CD4-positive, alpha-beta T cell (primary cell): Measurements from ENCODE around the gene ARHGAP26. TPM values are rescaled to one million over a fixed set of nuclear protein-coding genes. Genes with fewer than 3 reads are reported as not detected.
A peak's percentile ranks its signal among the peaks of the same experiment; 100 is the strongest.

Experiments
- ATAC-seq: fragments of 200-7000 bp; cut with Tn5 transposase; one replicate; pipeline ENCODE4 v1.10.0; 2022; ENCODE audit warnings: mild to moderate bottlenecking; ENCODE audit not compliant: poor library complexity
- CTCF ChIA-PET: fragments of 350-600 bp; sonication (Branson Sonifier 250); formaldehyde crosslinking; loops from one replicate; lab custom pipeline; 2021; ENCODE audit warnings: antibody characterized with exemption, inconsistent platforms; lab: Charles Lee
- POLR2A ChIA-PET: fragments of 350-600 bp; sonication (Branson Sonifier 250); formaldehyde crosslinking; loops from one replicate; lab custom pipeline; 2021; ENCODE audit warnings: antibody characterized with exemption, inconsistent platforms; lab: Charles Lee
- DNase-seq, 14 experiments: peaks; one replicate each; pipeline ENCODE4 v3.0.0-alpha.2; 2013 to 2020; ENCODE audit warnings: mixed read lengths in 2 of 14
- H3K27ac ChIP-seq, 2 donors: one replicate each; pipeline versions ENCODE4 v1.5.1 to v1.7.0; 2013; ENCODE audit warnings: low read length in 2 of 2, low read depth in 1 of 2, mild to moderate bottlenecking in 1 of 2
- H3K27me3 ChIP-seq, 2 experiments: 1 replicate in 1 of 2; 2 replicates in 1 of 2; pipeline versions ENCODE4 v1.6.1 to v1.7.0; 2013; ENCODE audit warnings: low read length in 2 of 2, control low read depth in 1 of 2, mild to moderate bottlenecking in 1 of 2, moderate library complexity in 1 of 2; ENCODE audit not compliant: insufficient read depth in 2 of 2, control insufficient read depth in 1 of 2
- H3K36me3 ChIP-seq: one replicate; pipeline ENCODE4 v1.6.1; 2013; ENCODE audit warnings: low read length, control low read depth; ENCODE audit not compliant: insufficient read depth
- H3K4me1 ChIP-seq: one replicate; pipeline ENCODE4 v1.6.1; 2013; ENCODE audit warnings: low read length, control low read depth; ENCODE audit not compliant: insufficient read depth
- H3K4me3 ChIP-seq: one replicate; pipeline ENCODE4 v1.5.1; 2013; ENCODE audit warnings: mild to moderate bottlenecking, low read length, moderate library complexity
- H3K9me3 ChIP-seq, 2 experiments: 1 replicate in 1 of 2; 2 replicates in 1 of 2; pipeline versions ENCODE4 v1.6.1 to v1.7.0; 2013; ENCODE audit warnings: low read length in 2 of 2, mild to moderate bottlenecking in 2 of 2, control low read depth in 1 of 2, moderate library complexity in 1 of 2; ENCODE audit not compliant: control insufficient read depth in 1 of 2, insufficient read depth in 1 of 2
- H3K27ac Mint-ChIP-seq: one replicate; pipeline ENCODE4 v1.8.0; 2020; ENCODE audit warnings: mixed read lengths
- H3K27me3 Mint-ChIP-seq: one replicate; pipeline ENCODE4 v1.8.0; 2021; ENCODE audit warnings: mixed read lengths
- H3K36me3 Mint-ChIP-seq: one replicate; pipeline ENCODE4 v1.8.0; 2021; ENCODE audit warnings: low read depth, mixed read lengths
- H3K4me1 Mint-ChIP-seq: one replicate; pipeline ENCODE4 v1.8.0; 2021; ENCODE audit warnings: low read depth, mixed read lengths
- H3K4me3 Mint-ChIP-seq: one replicate; pipeline ENCODE4 v1.8.0; 2020; ENCODE audit warnings: mild to moderate bottlenecking, mixed read lengths
- H3K9me3 Mint-ChIP-seq: one replicate; pipeline ENCODE4 v1.8.0; 2020; ENCODE audit warnings: mixed read lengths
- CTCF ChIP-seq: fragments of 200-600 bp; IDR thresholded peaks from one replicate; pipeline ENCODE4 v1.8.0; 2022; ENCODE audit warnings: antibody characterized with exemption, mild to moderate bottlenecking
- intact Hi-C, 2 experiments: fragments of 100-400 bp; cut with DNase I in 1 of 2; cut with micrococcal nuclease in 1 of 2; formaldehyde crosslinking; loops; one replicate each; pipeline versions ENCODE4 v1.15.1 to v1.9.0; 2023 to 2025; cut with DNase I, micrococcal nuclease
- total RNA-seq, 174 experiments: library from RNA in 2 of 174; stranded (reverse) in 2 of 174; gene quantifications; one replicate each; pipeline ENCODE4 v1.2.3 and lab custom pipeline; 2021 to 2026

ARHGAP26 gene
- total RNA-seq, 2 experiments from 2014 or later, result 24.9 to 27.3 TPM

- peak overlapping the region; percentile 61 for H3K4me3 Mint-ChIP-seq
- peaks cover 35% of the 10 kb centered on the region for H3K4me1 Mint-ChIP-seq
- no peak for TF ChIP-seq CTCF
- H3K4me3 ChIP-seq, result no peak overlapping the region
- H3K9me3 Mint-ChIP-seq, result no peaks in the 10 kb centered on the region
- ATAC-seq (no peak), DNase-seq (peak in 4 of 14 experiments; percentile 20 to 39 (median 32))
- H3K36me3 ChIP-seq, result no peaks in the 10 kb centered on the region
- no peaks in the 10 kb centered on the region for H3K9me3 ChIP-seq
- intact Hi-C loops, result loop anchor here in 1 of 2 experiments (10.0 kb wide), 1 partner anchor 956 kb away; no protein-coding TSS in a partner anchor
- peak overlapping the region; percentile 86 for H3K27ac Mint-ChIP-seq
- H3K27me3 Mint-ChIP-seq, result no peaks in the 10 kb centered on the region
- no peaks in the 10 kb centered on the region for H3K36me3 Mint-ChIP-seq
- POLR2A ChIA-PET, result interaction anchor here (0.5 to 1.7 kb wide), 6 partner anchors 8 to 176 kb away, joined by 3 to 6 read pairs (median 4); no protein-coding TSS in a partner anchor
- no peaks in the 10 kb centered on the region for H3K27me3 ChIP-seq
- CTCF ChIA-PET, result interaction anchor here (0.9 to 1.7 kb wide), 2 partner anchors 175 to 226 kb away, joined by 3 to 5 read pairs; partner anchors contain the start of gene NR3C1
- peak overlapping the region in 1 of 2 donors; percentile 40 for H3K27ac ChIP-seq
- H3K4me1 ChIP-seq, result peaks cover 26% of the 10 kb centered on the region
Measured at GRCh38 chr5:143228597-143229293, 458.6 kb downstream of the ARHGAP26 start.

GRCh38 chr5:143229426-143229895 is 459.3 kb downstream of the ARHGAP26 start:
- peak; percentile 53 for ATAC-seq
- Mint-ChIP-seq H3K4me1 (peaks cover 34% of the 10 kb centered on the region), H3K9me3 (no peaks in the 10 kb centered on the region), H3K36me3 (no peaks in the 10 kb centered on the region), H3K4me3 (peak overlapping the region; percentile 65), H3K27me3 (no peaks in the 10 kb centered on the region), H3K27ac (peak overlapping the region; percentile 86)
- TF ChIP-seq CTCF, result no peak
- Histone ChIP-seq H3K27me3 (no peaks in the 10 kb centered on the region), H3K36me3 (no peaks in the 10 kb centered on the region), H3K9me3 (no peaks in the 10 kb centered on the region), H3K4me3 (no peak overlapping the region), H3K27ac (peak overlapping the region in 1 of 2 donors; percentile 40), H3K4me1 (peaks cover 22% of the 10 kb centered on the region)
- DNase-seq, result peak in 5 of 14 experiments; percentile 9 to 51 (median 14)
- CTCF ChIA-PET, result interaction anchor here (0.9 to 1.7 kb wide), 2 partner anchors 174 to 227 kb away, joined by 3 to 5 read pairs; partner anchors contain the start of gene NR3C1
- POLR2A ChIA-PET, result interaction anchor here (0.5 to 1.7 kb wide), 6 partner anchors 9 to 227 kb away, joined by 3 to 6 read pairs (median 3); no protein-coding TSS in a partner anchor
- intact Hi-C loops, result loop anchor here in 1 of 2 experiments (10.0 kb wide), 1 partner anchor 955 kb away; no protein-coding TSS in a partner anchor

GRCh38 chr5:143229896-143230675 is 459.9 kb downstream of the ARHGAP26 start:
- CTCF ChIA-PET, result interaction anchor here (0.6 to 1.7 kb wide), 2 partner anchors 227 to 1623 kb away, joined by 3 to 5 read pairs; no protein-coding TSS in a partner anchor
- no peaks in the 10 kb centered on the region for H3K9me3 Mint-ChIP-seq
- H3K4me1 Mint-ChIP-seq, result peaks cover 34% of the 10 kb centered on the region
- H3K4me3 ChIP-seq, result no peak overlapping the region
- peak overlapping the region; percentile 65 for H3K4me3 Mint-ChIP-seq
- ATAC-seq (peak; percentile 93), DNase-seq (peak in 8 of 14 experiments; percentile 5 to 75 (median 41))
- POLR2A ChIA-PET, result interaction anchor here (0.9 to 1.7 kb wide), 5 partner anchors 9 to 227 kb away, joined by 3 to 6 read pairs (median 3); no protein-coding TSS in a partner anchor
- H3K27me3 ChIP-seq, result no peaks in the 10 kb centered on the region
- peaks cover 22% of the 10 kb centered on the region for H3K4me1 ChIP-seq
- peak overlapping the region in 1 of 2 donors; percentile 40 for H3K27ac ChIP-seq
- no peaks in the 10 kb centered on the region for H3K36me3 ChIP-seq
- no peak for TF ChIP-seq CTCF
- H3K36me3 Mint-ChIP-seq, result no peaks in the 10 kb centered on the region
- H3K27me3 Mint-ChIP-seq, result no peaks in the 10 kb centered on the region
- intact Hi-C loops, result loop anchor here (10.0 kb wide), 2 partner anchors 955 to 965 kb away; no protein-coding TSS in a partner anchor
- no peaks in the 10 kb centered on the region for H3K9me3 ChIP-seq
- peak overlapping the region; percentile 86 for H3K27ac Mint-ChIP-seq
